ENCODE measurements around the gene GATB. TPM values are rescaled to one million over a fixed set of nuclear protein-coding genes. Genes with fewer than 3 reads are reported as not detected.

The GATB gene
- total and polyA plus RNA-seq, 2 of the 4 experiments (the other 2 are of a cell fraction) = 18.7 to 20.3 TPM

DNA sequence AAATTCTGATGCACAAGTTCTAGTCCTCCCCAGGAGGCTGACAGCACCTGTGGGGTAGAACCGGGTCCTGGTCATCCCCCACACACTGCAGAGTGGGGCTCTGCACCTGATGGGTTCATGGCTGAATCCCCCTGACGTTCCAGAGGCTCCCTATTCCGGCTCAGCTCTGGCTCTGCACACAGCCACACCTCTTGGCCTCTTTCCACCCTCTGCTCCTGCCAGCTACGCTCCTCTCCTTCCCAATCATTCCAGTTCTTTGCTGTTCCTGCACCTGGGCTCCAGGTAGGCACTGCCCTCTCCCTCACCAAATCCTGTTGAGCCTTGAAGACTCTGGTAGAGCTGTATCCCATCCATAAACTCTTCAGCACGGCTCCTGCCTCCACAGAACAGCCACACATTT lies 75.5 kb downstream of the GATB start:
- Histone ChIP-seq H2AK5ac (ENCODE audit: low read depth, low read length) (no peak overlapping the region), H4K91ac (ENCODE audit: insufficient read depth, low read depth, low read length) (no peak overlapping the region), H4K8ac (ENCODE audit: low read depth in 2 of 2, low read length in 2 of 2) (no peak overlapping the region), H3K9me1 (ENCODE audit: insufficient read depth, low read length) (peaks cover 9% of the 10 kb centered on the region; the same call in 1 of the 2 replicates), H3K14ac (replicated peaks; ENCODE audit: low read depth, low read length) (no peak overlapping the region), H3K4ac (ENCODE audit: low read depth, low read length) (no peak overlapping the region), H3K36me3 (ENCODE audit: control insufficient read depth, insufficient read depth, low read length) (no peaks in the 10 kb centered on the region), H3K56ac (ENCODE audit: extremely low read depth, insufficient read depth, low read length) (no peak overlapping the region), H3K27me3 (ENCODE audit: control insufficient read depth, insufficient read depth, low read length) (no peaks in the 10 kb centered on the region), H3K18ac (ENCODE audit: low read depth, low read length) (no peak overlapping the region), H3K4me1 (ENCODE audit: control insufficient read depth, insufficient read depth, low read length) (peaks cover 24% of the 10 kb centered on the region), H2BK5ac (ENCODE audit: low read depth, low read length, poor library complexity, severe bottlenecking) (no peak overlapping the region), H2AFZ (replicated peaks; ENCODE audit: low read length, poor library complexity) (no peak overlapping the region), H3K9me3 (ENCODE audit: control insufficient read depth, insufficient read depth, low read length) (no peaks in the 10 kb centered on the region), H3K9ac (ENCODE audit: low read depth, low read length) (no peak overlapping the region), H4K5ac (ENCODE audit: low read depth, low read length) (no peak overlapping the region), H2BK120ac (ENCODE audit: low read depth, low read length) (no peak overlapping the region), H3K79me1 (ENCODE audit: low read depth in 1 of 2, low read length in 2 of 2) (no peaks in the 10 kb centered on the region), H3K4me3 (ENCODE audit: insufficient read depth, low read depth, low read length) (no peak overlapping the region), H2AK9ac (replicated peaks; ENCODE audit: low read depth, low read length, poor library complexity) (no peak overlapping the region), H2BK15ac (ENCODE audit: low read depth, low read length) (no peak overlapping the region), H4K20me1 (ENCODE audit: insufficient read depth, low read length) (no peaks in the 10 kb centered on the region), H3K23ac (ENCODE audit: low read depth, low read length) (no peak overlapping the region), H3K27ac (ENCODE audit: insufficient read depth, low read length) (no peak overlapping the region), H2BK20ac (ENCODE audit: low read depth, low read length) (no peak overlapping the region), H3K4me2 (ENCODE audit: low read depth, low read length) (no peak overlapping the region)
- BruUV-seq (replicated peaks) = no TSS peak
- ChIA-PET POLR2A (ENCODE audit: unreplicated experiment) (no interaction called here), CTCF (interaction anchor here (0.6 kb wide), 1 partner anchor 25 kb away, joined by 3 read pairs; no protein-coding TSS in a partner anchor)
- in situ Hi-C loops (cut with MboI; ENCODE audit: low sequenced_read_pairs) = no loop called here
- ATAC-seq (ENCODE audit: low read depth) = no peak
- intact Hi-C loops (cut with micrococcal nuclease) = no loop called here
- TF ChIP-seq RCOR1 (IDR thresholded peaks at IDR 0.05; ENCODE audit: insufficient replicate concordance, low read length) (no peak), RFX5 (IDR thresholded peaks at IDR 0.05; ENCODE audit: low read depth, low read length) (no peak), MAZ (IDR thresholded peaks at IDR 0.05; ENCODE audit: borderline replicate concordance, low read depth, low read length) (no peak), CEBPB (IDR thresholded peaks at IDR 0.05; ENCODE audit: low read depth, low read length) (no peak), NFE2L2 (IDR thresholded peaks at IDR 0.05; ENCODE audit: low read depth, low read length) (no peak), RAD21 (IDR thresholded peaks at IDR 0.05; ENCODE audit: low read length) (no peak), MAFK (IDR thresholded peaks at IDR 0.05; ENCODE audit: low read depth, low read length) (no peak), MXI1 (IDR thresholded peaks at IDR 0.05; ENCODE audit: borderline replicate concordance, low read depth, low read length) (no peak), POLR2A (IDR thresholded peaks at IDR 0.05; ENCODE audit: low read depth, low read length) (no peak), FOS (IDR thresholded peaks at IDR 0.05; ENCODE audit: low read depth, low read length) (no peak)
- TF ChIP-seq, protein P1, sequence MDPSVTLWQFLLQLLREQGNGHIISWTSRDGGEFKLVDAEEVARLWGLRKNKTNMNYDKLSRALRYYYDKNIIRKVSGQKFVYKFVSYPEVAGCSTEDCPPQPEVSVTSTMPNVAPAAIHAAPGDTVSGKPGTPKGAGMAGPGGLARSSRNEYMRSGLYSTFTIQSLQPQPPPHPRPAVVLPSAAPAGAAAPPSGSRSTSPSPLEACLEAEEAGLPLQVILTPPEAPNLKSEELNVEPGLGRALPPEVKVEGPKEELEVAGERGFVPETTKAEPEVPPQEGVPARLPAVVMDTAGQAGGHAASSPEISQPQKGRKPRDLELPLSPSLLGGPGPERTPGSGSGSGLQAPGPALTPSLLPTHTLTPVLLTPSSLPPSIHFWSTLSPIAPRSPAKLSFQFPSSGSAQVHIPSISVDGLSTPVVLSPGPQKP (IDR thresholded peaks at IDR 0.05; ENCODE audit: borderline replicate concordance, low read depth, low read length) = no peak
- TF ChIP-seq, protein P2, sequence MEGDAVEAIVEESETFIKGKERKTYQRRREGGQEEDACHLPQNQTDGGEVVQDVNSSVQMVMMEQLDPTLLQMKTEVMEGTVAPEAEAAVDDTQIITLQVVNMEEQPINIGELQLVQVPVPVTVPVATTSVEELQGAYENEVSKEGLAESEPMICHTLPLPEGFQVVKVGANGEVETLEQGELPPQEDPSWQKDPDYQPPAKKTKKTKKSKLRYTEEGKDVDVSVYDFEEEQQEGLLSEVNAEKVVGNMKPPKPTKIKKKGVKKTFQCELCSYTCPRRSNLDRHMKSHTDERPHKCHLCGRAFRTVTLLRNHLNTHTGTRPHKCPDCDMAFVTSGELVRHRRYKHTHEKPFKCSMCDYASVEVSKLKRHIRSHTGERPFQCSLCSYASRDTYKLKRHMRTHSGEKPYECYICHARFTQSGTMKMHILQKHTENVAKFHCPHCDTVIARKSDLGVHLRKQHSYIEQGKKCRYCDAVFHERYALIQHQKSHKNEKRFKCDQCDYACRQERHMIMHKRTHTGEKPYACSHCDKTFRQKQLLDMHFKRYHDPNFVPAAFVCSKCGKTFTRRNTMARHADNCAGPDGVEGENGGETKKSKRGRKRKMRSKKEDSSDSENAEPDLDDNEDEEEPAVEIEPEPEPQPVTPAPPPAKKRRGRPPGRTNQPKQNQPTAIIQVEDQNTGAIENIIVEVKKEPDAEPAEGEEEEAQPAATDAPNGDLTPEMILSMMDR (conservative IDR thresholded peaks at IDR 0.05; ENCODE audit: low read depth, low read length) = no peak
- TF ChIP-seq, protein P3, sequence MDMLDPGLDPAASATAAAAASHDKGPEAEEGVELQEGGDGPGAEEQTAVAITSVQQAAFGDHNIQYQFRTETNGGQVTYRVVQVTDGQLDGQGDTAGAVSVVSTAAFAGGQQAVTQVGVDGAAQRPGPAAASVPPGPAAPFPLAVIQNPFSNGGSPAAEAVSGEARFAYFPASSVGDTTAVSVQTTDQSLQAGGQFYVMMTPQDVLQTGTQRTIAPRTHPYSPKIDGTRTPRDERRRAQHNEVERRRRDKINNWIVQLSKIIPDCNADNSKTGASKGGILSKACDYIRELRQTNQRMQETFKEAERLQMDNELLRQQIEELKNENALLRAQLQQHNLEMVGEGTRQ (IDR thresholded peaks at IDR 0.05; ENCODE audit: low read depth, low read length) = no peak
- dilution Hi-C loops (cut with HindIII; ENCODE audit: low sequenced_read_pairs, unreplicated experiment) = no loop called here
- WGBS, 2 experiments (ENCODE audit: extremely low coverage in 2 of 2, insufficient read length in 1 of 2) = 83% methylated on average over 5 of the region's 5 CpGs; no CpG with 5 or more reads in 1 of the 2 experiments
- DNase-seq = no peak

All from IMR-90 (cell line).